Measurements from ENCODE around the gene C13orf46. TPM values are rescaled to one million over a fixed set of nuclear protein-coding genes. Genes with fewer than 3 reads are reported as not detected.

The C13orf46 gene
- total and polyA plus RNA-seq, 5 donors = 0.20 to 0.76 (median 0.36) TPM

- Histone ChIP-seq H3K4me3 (ENCODE audit: low read length) (no peak overlapping the region), H3K27me3 (ENCODE audit: control insufficient read depth, insufficient read depth) (no peaks in the 10 kb centered on the region), H3K9me3 (ENCODE audit: control insufficient read depth, low read length) (no peaks in the 10 kb centered on the region), H3K27ac (ENCODE audit: low read length) (no peak overlapping the region), H3K4me1 (ENCODE audit: control insufficient read depth, insufficient read depth, low read length) (no peaks in the 10 kb centered on the region)
- ATAC-seq (no peak), DNase-seq (peak; percentile 11 to 45 (median 38))
- intact Hi-C loops (cut with DNase I) = no loop called here
- 94% methylated on average over 30 of the region's 30 CpGs for WGBS
Observed at GRCh38 chr13:114016321-114017027, 42.6 kb upstream of the C13orf46 start.

GRCh38 chr13:114015969-114016295 is 42.1 kb upstream of the C13orf46 start:
- intact Hi-C loops (cut with DNase I) = no loop called here

GRCh38 chr13:114015111-114015968 is 41.5 kb upstream of the C13orf46 start:
- no peaks in the 10 kb centered on the region for H3K9me3 ChIP-seq (ENCODE audit: control insufficient read depth, low read length)
- DNase-seq = peak; percentile 70 to 80 (median 76)
- intact Hi-C loops (cut with DNase I) = no loop called here

More at GRCh38 chr13:114015969-114016295, 42.1 kb upstream of the C13orf46 start:
- ATAC-seq (no peak), DNase-seq (no peak)
- Histone ChIP-seq H3K27ac (ENCODE audit: low read length) (no peak overlapping the region), H3K27me3 (ENCODE audit: control insufficient read depth, insufficient read depth) (no peaks in the 10 kb centered on the region), H3K4me3 (ENCODE audit: low read length) (no peak overlapping the region), H3K9me3 (ENCODE audit: control insufficient read depth, low read length) (no peaks in the 10 kb centered on the region), H3K4me1 (ENCODE audit: control insufficient read depth, insufficient read depth, low read length) (no peaks in the 10 kb centered on the region)
- 90% methylated on average over 11 of the region's 11 CpGs for WGBS

GRCh38 chr13:114013952-114014629 is 40.2 kb upstream of the C13orf46 start:
- Histone ChIP-seq H3K27me3 (ENCODE audit: control insufficient read depth, insufficient read depth) (no peaks in the 10 kb centered on the region), H3K9me3 (ENCODE audit: control insufficient read depth, low read length) (no peaks in the 10 kb centered on the region), H3K4me1 (ENCODE audit: control insufficient read depth, insufficient read depth, low read length) (no peaks in the 10 kb centered on the region), H3K4me3 (ENCODE audit: low read length) (no peak overlapping the region), H3K27ac (ENCODE audit: low read length) (no peak overlapping the region)
- ATAC-seq (no peak), DNase-seq (peak in 2 of 3 donors; percentile 27 to 44)
- 96% methylated on average over 22 of the region's 22 CpGs for WGBS
- intact Hi-C loops (cut with DNase I) = no loop called here

More at GRCh38 chr13:114015111-114015968, 41.5 kb upstream of the C13orf46 start:
- 91% methylated on average over 40 of the region's 40 CpGs for WGBS
- Histone ChIP-seq H3K27ac (ENCODE audit: low read length) (no peak overlapping the region), H3K27me3 (ENCODE audit: control insufficient read depth, insufficient read depth) (no peaks in the 10 kb centered on the region), H3K4me3 (ENCODE audit: low read length) (no peak overlapping the region), H3K4me1 (ENCODE audit: control insufficient read depth, insufficient read depth, low read length) (no peaks in the 10 kb centered on the region)
- ATAC-seq = peak; percentile 59 to 80

- whole genome bisulfite sequencing = 84% methylated on average over 4 of the region's 4 CpGs
- DNase-seq (no peak), ATAC-seq (no peak)
- Histone ChIP-seq H3K27ac (ENCODE audit: low read length) (no peak overlapping the region), H3K27me3 (ENCODE audit: control insufficient read depth, insufficient read depth) (no peaks in the 10 kb centered on the region), H3K4me1 (ENCODE audit: control insufficient read depth, insufficient read depth, low read length) (no peaks in the 10 kb centered on the region), H3K9me3 (ENCODE audit: control insufficient read depth, low read length) (no peaks in the 10 kb centered on the region), H3K4me3 (ENCODE audit: low read length) (no peak overlapping the region)
- intact Hi-C loops (cut with DNase I) = no loop called here
Observed at GRCh38 chr13:114013336-114013735, 39.5 kb upstream of the C13orf46 start.

- 94% methylated on average over 21 of the region's 21 CpGs for WGBS
- H3K4me3 ChIP-seq (ENCODE audit: low read length) = no peak overlapping the region
- H3K9me3 ChIP-seq (ENCODE audit: control insufficient read depth, low read length) = no peaks in the 10 kb centered on the region
- H3K27me3 ChIP-seq (ENCODE audit: control insufficient read depth, insufficient read depth) = no peaks in the 10 kb centered on the region
- DNase-seq (peak; percentile 8 to 57 (median 31)), ATAC-seq (no peak)
- no peaks in the 10 kb centered on the region for H3K4me1 ChIP-seq (ENCODE audit: control insufficient read depth, insufficient read depth, low read length)
- H3K27ac ChIP-seq (ENCODE audit: low read length) = no peak overlapping the region
- intact Hi-C loops (cut with DNase I) = no loop called here
Observed at GRCh38 chr13:114012921-114013320, 39.0 kb upstream of the C13orf46 start.

GRCh38 chr13:114012141-114012540 is 38.3 kb upstream of the C13orf46 start:
- peak in 2 of 3 donors; percentile 25 to 31 for DNase-seq
- intact Hi-C loops (cut with DNase I) = no loop called here
- 94% methylated on average over 17 of the region's 17 CpGs for WGBS

GRCh38 chr13:114011226-114011625 is 37.4 kb upstream of the C13orf46 start:
- intact Hi-C loops (cut with DNase I) = no loop called here
- H3K4me3 ChIP-seq (ENCODE audit: low read length) = no peak overlapping the region
- DNase-seq = peak; percentile 10 to 59 (median 42)
- no peaks in the 10 kb centered on the region for H3K4me1 ChIP-seq (ENCODE audit: control insufficient read depth, insufficient read depth, low read length)
- ATAC-seq = no peak
- WGBS = 95% methylated on average over 19 of the region's 19 CpGs
- no peaks in the 10 kb centered on the region for H3K27me3 ChIP-seq (ENCODE audit: control insufficient read depth, insufficient read depth)
- H3K27ac ChIP-seq (ENCODE audit: low read length) = no peak overlapping the region
- no peaks in the 10 kb centered on the region for H3K9me3 ChIP-seq (ENCODE audit: control insufficient read depth, low read length)

More at GRCh38 chr13:114012141-114012540, 38.3 kb upstream of the C13orf46 start:
- no peaks in the 10 kb centered on the region for H3K27me3 ChIP-seq (ENCODE audit: control insufficient read depth, insufficient read depth)
- no peak for ATAC-seq
- no peaks in the 10 kb centered on the region for H3K4me1 ChIP-seq (ENCODE audit: control insufficient read depth, insufficient read depth, low read length)
- H3K9me3 ChIP-seq (ENCODE audit: control insufficient read depth, low read length) = no peaks in the 10 kb centered on the region
- no peak overlapping the region for H3K27ac ChIP-seq (ENCODE audit: low read length)
- H3K4me3 ChIP-seq (ENCODE audit: low read length) = no peak overlapping the region

- WGBS = 91% methylated on average over 37 of the region's 37 CpGs
Observed at GRCh38 chr13:114010401-114011101, 36.7 kb upstream of the C13orf46 start.

GRCh38 chr13:114009590-114010400 is 35.9 kb upstream of the C13orf46 start:
- 96% methylated on average over 31 of the region's 31 CpGs for WGBS
- DNase-seq (peak; percentile 10 to 39 (median 36)), ATAC-seq (no peak)
- H3K27ac ChIP-seq (ENCODE audit: low read length) = no peak overlapping the region
- H3K27me3 ChIP-seq (ENCODE audit: control insufficient read depth, insufficient read depth) = no peaks in the 10 kb centered on the region
- no peak overlapping the region for H3K4me3 ChIP-seq (ENCODE audit: low read length)
- no peaks in the 10 kb centered on the region for H3K9me3 ChIP-seq (ENCODE audit: control insufficient read depth, low read length)
- H3K4me1 ChIP-seq (ENCODE audit: control insufficient read depth, insufficient read depth, low read length) = no peaks in the 10 kb centered on the region
- intact Hi-C loops (cut with DNase I) = no loop called here

More at GRCh38 chr13:114010401-114011101, 36.7 kb upstream of the C13orf46 start:
- Histone ChIP-seq H3K4me3 (ENCODE audit: low read length) (no peak overlapping the region), H3K9me3 (ENCODE audit: control insufficient read depth, low read length) (no peaks in the 10 kb centered on the region), H3K27me3 (ENCODE audit: control insufficient read depth, insufficient read depth) (no peaks in the 10 kb centered on the region), H3K27ac (ENCODE audit: low read length) (no peak overlapping the region), H3K4me1 (ENCODE audit: control insufficient read depth, insufficient read depth, low read length) (no peaks in the 10 kb centered on the region)
- peak in 1 of 2 donors; percentile 9 for ATAC-seq
- intact Hi-C loops (cut with DNase I) = no loop called here
- DNase-seq = peak; percentile 12 to 63 (median 14)
